Neuron (in vitro differentiated cells): Measurements from ENCODE around the gene RAPGEF2.
A peak's percentile ranks its signal among the peaks of the same experiment; 100 is the strongest.
"Not testable (repeated sequence)": the region's sequence is repeated elsewhere in the genome, so short reads cannot be mapped to it uniquely, and the experiment has no call there.

Experiments used
- H2AFZ ChIP-seq: one replicate; pipeline ENCODE4 v1.6.1; 2013; ENCODE audit warnings: low read depth, mild to moderate bottlenecking, inconsistent platforms, low read length, moderate library complexity
- H3K27me3 ChIP-seq: one replicate; pipeline ENCODE4 v1.6.1; 2013; ENCODE audit warnings: low read length; ENCODE audit not compliant: insufficient read depth
- H3K36me3 ChIP-seq: one replicate; pipeline ENCODE4 v1.6.1; 2013; ENCODE audit warnings: low read length; ENCODE audit not compliant: insufficient read depth
- H3K4me1 ChIP-seq: one replicate; pipeline ENCODE4 v1.6.1; 2013; ENCODE audit warnings: low read length; ENCODE audit not compliant: insufficient read depth
- H3K4me3 ChIP-seq: 2 replicates; pipeline ENCODE4 v1.5.1; 2013; ENCODE audit warnings: mild to moderate bottlenecking, low read length, moderate library complexity
- H3K9me3 ChIP-seq: one replicate; pipeline ENCODE4 v1.6.1; 2013; ENCODE audit warnings: low read length

Gene RAPGEF2

DNA sequence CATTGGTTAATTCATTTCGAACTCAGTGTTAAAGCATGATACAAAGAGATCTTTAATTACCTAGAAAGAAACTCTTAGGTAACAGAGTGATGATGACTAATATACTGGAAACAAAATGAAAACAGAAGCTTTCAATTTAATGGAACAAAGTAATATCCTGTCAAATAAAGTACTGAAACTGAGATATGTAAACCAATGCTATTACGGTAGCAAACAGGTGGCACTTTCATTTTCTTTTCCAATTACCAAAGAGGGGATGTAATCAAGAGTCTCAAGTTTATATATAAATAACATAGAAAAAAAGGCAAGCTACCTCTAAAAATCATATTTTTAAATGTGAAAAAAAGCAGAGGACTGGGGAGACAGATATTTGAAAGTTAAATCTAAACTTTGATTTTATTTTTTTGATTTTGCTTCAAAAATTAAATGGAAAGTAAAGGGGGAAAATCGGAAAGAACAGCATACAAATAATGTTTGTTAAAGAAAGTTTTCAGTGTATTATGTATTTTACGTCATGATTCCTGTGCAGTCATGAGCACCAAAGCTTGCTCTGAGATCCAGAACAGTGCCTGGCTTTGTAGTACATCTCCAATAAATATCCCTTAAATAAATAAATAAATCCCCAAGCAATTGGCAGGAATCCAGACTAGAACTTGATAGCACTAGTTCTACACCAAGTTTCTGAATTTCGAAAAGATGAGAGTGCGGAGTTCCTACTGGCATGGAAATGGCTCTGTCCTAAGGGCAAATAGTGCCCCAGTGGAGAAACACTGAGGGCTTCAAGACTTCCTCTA is 25.0 kb upstream of the RAPGEF2 start:
- Histone ChIP-seq H2AFZ (no peak overlapping the region), H3K9me3 (no peaks in the 10 kb centered on the region)

DNA sequence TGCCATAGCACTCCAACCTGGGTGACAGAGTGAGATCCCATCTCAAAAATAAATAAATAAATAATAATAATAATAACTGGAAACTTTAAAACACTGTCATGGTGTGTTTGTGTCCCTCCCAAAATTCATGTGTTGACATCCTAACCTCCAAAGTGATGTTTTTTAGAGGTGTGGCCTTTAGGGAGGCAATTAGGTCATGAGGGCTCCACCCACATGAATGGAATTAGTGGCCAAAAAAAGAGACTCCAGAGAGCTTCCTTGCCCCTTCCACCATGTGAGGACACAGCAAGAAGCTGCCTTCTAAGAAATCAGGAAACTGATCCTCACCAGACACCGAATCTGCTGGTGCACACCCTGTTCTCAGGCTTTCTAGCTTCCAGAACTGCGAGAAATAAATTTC is 23.8 kb upstream of the RAPGEF2 start:
- no peaks in the 10 kb centered on the region for H3K9me3 ChIP-seq
- H3K27me3 ChIP-seq = no peaks in the 10 kb centered on the region
- H3K4me3 ChIP-seq = no peak overlapping the region
- no peaks in the 10 kb centered on the region for H3K36me3 ChIP-seq
- H3K4me1 ChIP-seq = no peaks in the 10 kb centered on the region
- no peak overlapping the region for H2AFZ ChIP-seq

More for the DNA sequence above, 25.0 kb upstream of the RAPGEF2 start:
- Histone ChIP-seq H3K4me3 (no peak overlapping the region), H3K36me3 (no peaks in the 10 kb centered on the region), H3K27me3 (no peaks in the 10 kb centered on the region), H3K4me1 (no peaks in the 10 kb centered on the region)

DNA sequence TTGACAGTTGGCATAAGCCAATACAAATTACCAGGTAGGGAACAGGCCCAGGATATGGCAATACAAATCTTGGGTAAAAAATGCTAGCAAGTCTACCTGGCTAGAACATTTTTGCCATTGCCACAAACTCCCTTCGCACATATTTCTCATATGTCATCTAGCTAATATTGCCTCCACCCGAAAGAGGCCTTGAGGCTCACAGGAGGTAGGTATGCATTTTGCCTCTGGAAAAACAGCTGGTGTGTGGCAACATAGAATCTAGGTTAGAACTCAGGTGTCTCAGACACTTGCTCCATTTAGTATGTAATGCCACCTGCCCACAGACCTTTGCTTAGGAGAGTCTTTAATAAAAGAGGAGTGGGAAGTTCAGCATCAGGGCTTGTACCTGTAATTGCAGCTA is 16.3 kb upstream of the RAPGEF2 start:
- Histone ChIP-seq H2AFZ (no peak overlapping the region), H3K4me3 (no peak overlapping the region)

DNA sequence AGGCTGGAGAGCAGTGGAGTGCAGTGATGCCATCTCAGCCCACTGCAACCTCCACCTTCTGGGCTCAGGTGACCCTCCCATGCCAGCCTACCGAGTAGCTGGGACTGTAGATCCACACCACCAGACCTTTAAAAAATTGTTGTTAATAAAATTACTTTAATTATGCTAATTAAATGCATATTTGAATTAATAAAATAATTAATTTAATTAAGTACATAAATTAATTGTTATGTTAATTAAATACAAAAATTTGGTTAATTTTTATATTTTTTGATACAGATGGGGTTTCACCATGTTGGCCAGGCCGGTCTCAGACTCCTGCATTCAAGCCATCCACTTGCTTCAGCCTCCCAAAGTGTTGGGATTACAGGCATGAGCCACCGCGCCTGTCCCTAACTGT is 12.6 kb upstream of the RAPGEF2 start:
- Histone ChIP-seq H3K4me3 (no peak overlapping the region), H3K4me1 (no peaks in the 10 kb centered on the region), H3K36me3 (no peaks in the 10 kb centered on the region), H2AFZ (no peak overlapping the region), H3K27me3 (no peaks in the 10 kb centered on the region), H3K9me3 (no peaks in the 10 kb centered on the region)

More for the DNA sequence above, 16.3 kb upstream of the RAPGEF2 start:
- H3K27me3 ChIP-seq = no peaks in the 10 kb centered on the region
- H3K9me3 ChIP-seq = no peaks in the 10 kb centered on the region
- H3K36me3 ChIP-seq = no peaks in the 10 kb centered on the region
- no peaks in the 10 kb centered on the region for H3K4me1 ChIP-seq

DNA sequence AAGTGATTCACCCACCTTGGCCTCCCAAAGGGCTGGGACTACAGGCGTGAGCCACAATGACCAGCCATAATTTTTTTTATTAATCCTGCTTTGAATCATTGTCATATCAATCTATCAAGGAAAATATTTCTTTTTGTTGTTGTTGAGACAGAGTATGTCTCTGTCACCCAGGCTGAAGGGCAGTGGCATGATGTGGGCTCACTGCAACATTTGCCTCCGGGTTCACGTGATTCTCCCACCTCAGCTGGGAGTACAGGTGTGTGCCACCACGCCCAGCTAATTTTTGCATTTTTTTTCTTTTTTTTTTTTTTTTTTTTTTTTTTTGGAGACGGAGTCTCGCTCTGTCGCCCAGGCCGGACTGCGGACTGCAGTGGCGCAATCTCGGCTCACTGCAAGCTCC is 8.7 kb upstream of the RAPGEF2 start:
- H3K4me3 ChIP-seq, H2AFZ ChIP-seq, H3K9me3 ChIP-seq, H3K36me3 ChIP-seq, H3K4me1 ChIP-seq, H3K27me3 ChIP-seq: not testable (repeated sequence)

DNA sequence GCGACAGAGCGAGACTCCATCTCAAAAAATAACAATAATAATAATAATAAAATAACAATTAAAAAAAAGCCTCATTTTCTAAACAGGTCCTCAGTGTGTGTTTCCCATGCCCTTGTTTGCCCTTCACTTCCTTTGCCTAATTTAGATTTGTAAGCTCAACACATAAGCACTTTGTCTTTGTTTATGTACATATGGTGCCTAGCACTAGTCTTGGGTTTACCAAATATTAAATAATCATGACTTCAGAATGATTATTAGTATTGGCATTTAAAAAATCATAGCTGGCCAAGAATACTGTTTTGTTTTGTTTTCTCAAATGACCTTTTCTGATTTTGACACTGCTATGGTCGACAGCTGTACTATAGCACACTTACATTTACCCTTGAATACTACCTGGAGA is 6.4 kb upstream of the RAPGEF2 start:
- Histone ChIP-seq H3K4me1 (peaks cover 3% of the 10 kb centered on the region), H3K9me3 (no peaks in the 10 kb centered on the region), H3K4me3 (no peak overlapping the region), H3K36me3 (no peaks in the 10 kb centered on the region), H3K27me3 (no peaks in the 10 kb centered on the region), H2AFZ (no peak overlapping the region)

DNA sequence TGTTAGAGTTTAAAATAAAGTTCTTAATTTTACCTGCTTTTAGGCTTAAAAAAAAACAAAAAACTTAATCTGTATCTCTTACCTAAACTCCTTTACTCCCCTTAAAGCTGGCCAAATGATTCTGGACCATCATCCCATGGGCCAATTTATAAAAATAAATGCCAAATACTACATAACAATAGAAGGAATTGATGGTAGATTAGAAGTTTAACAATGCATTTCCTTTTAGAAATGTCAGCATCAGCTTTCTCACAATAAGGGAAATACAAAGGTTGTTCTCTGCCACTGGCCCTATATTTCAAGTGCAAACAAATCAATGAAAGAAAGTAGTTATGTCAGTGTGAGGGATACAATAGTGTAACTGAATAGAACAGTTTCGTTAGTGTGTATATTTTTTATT is 5.7 kb upstream of the RAPGEF2 start:
- H2AFZ ChIP-seq = no peak overlapping the region
- no peaks in the 10 kb centered on the region for H3K9me3 ChIP-seq
- peaks cover 9% of the 10 kb centered on the region for H3K4me1 ChIP-seq
- no peaks in the 10 kb centered on the region for H3K36me3 ChIP-seq
- H3K4me3 ChIP-seq = no peak overlapping the region
- no peaks in the 10 kb centered on the region for H3K27me3 ChIP-seq

DNA sequence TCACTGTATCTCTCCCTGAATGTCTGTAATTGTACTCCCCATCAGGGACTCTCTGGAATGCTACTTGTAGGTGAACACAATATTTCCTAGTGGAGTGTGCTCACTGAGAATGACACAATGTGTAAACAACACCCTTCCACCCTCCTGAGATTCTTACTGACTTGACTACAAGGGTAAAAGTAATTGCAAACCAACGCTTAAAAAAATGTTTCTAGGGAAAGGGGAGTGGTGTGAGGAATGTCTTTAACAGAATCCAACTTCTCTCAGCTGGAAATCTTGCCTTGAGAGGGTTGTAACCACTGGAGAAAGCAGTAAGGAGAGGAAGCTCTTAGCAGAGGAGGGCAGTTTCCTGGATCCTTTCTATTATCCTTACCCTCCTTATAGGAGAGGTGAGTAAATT is 5.1 kb upstream of the RAPGEF2 start:
- Histone ChIP-seq H2AFZ (no peak overlapping the region), H3K4me1 (peaks cover 12% of the 10 kb centered on the region), H3K4me3 (no peak overlapping the region), H3K36me3 (no peaks in the 10 kb centered on the region), H3K9me3 (no peaks in the 10 kb centered on the region), H3K27me3 (no peaks in the 10 kb centered on the region)

DNA sequence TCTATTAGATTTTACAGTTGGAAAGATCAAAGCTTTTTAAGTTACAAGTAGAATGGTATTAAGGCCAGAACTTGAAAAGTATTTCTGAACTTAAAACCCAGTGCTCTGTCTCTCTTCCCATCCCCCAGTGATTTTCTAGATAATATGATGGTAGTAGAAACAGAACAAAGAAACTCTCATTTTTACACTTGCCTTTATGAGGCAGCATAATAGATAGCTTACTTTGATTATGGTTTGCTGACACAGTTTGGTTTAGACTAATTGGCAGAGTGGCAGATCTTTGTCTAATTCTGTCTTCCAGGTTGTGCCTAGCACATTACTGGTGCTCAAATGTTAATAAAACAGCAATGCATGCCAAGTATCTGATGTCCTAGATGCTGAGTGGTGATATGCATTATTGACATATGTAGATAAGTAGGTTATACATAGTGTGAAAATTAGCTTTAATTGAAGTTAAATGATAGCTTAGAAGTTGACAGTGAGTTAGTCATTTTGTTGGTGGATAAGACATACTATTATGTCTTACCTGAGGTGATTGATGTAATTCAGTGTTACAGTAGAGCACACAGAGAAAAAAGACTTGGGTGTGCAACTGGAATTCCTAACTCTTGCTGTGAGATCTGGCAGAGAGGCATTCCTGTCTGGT is 4.3 kb upstream of the RAPGEF2 start:
- Histone ChIP-seq H3K27me3 (no peaks in the 10 kb centered on the region), H3K36me3 (no peaks in the 10 kb centered on the region), H3K4me3 (no peak overlapping the region), H3K9me3 (no peaks in the 10 kb centered on the region), H2AFZ (no peak overlapping the region), H3K4me1 (peaks cover 12% of the 10 kb centered on the region)

DNA sequence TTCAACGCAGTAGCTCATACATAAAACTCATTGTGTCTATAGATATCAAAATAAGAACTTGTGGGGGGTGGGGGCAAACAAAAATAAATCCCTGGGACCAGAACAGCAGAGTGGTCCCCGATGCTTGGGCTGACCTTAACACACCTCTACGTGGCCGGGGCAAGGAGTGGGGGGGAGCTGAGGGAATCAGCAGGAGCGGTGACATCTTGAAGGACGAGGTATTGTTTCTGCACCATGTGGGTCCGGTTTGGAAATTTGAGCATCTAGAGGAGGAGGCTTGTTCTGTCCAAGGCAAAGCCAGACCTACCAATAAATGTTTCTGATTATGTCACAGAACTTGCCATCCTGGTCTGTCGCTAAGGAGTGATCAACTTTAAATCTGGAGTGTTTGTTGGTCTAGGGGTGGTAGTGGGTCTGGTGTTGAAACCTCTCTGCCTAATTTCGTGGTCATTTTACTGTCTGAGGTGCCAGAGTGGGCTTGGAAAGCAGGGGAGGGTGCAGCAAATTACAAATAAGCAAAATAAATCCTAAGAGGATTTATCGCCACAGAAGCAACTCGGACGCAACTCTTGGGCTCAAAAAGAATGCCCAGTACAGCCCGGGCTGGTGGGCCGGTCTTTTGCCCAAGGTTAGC is 774 bp upstream of the RAPGEF2 start:
- Histone ChIP-seq H2AFZ (peak overlapping the region; percentile 97), H3K4me3 (peak overlapping the region; percentile 61), H3K4me1 (peaks cover 28% of the 10 kb centered on the region), H3K27me3 (no peaks in the 10 kb centered on the region), H3K9me3 (no peaks in the 10 kb centered on the region), H3K36me3 (no peaks in the 10 kb centered on the region)

DNA sequence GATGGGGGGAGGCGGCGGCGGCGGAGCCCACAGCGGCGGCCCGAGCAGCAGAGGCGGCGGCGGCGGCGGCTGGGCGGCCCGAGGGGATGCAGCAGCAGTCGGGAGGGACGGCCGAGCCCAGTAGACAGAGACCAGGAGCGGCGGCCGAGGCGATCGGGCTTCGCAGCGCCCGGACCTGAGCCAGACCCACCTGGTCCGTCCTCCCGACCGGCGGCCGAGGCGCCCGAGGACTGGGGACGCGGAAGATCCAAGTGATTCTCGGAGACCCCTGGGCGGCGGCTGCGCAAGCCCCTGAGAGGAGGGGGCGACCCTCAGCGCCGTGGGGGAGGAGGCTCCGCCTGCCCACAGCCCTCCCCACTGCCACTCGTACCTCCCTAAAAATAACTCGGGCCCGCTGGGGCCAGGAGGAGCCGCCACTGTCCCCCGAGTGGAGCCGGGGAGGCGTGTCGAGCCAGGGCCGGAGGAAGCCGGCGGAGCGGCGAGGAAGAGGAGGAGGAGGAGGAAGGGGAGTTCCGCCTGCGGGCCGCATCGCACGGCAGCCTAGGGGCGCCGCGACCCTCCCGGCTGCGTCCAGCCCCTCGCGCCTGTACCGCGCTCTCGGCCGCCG is 608 bp downstream of the RAPGEF2 start:
- H3K36me3 ChIP-seq = no peaks in the 10 kb centered on the region
- peaks cover 25% of the 10 kb centered on the region for H3K4me1 ChIP-seq
- peak overlapping the region; percentile 61 for H3K4me3 ChIP-seq
- H2AFZ ChIP-seq = no peak overlapping the region
- no peaks in the 10 kb centered on the region for H3K27me3 ChIP-seq
- no peaks in the 10 kb centered on the region for H3K9me3 ChIP-seq

DNA sequence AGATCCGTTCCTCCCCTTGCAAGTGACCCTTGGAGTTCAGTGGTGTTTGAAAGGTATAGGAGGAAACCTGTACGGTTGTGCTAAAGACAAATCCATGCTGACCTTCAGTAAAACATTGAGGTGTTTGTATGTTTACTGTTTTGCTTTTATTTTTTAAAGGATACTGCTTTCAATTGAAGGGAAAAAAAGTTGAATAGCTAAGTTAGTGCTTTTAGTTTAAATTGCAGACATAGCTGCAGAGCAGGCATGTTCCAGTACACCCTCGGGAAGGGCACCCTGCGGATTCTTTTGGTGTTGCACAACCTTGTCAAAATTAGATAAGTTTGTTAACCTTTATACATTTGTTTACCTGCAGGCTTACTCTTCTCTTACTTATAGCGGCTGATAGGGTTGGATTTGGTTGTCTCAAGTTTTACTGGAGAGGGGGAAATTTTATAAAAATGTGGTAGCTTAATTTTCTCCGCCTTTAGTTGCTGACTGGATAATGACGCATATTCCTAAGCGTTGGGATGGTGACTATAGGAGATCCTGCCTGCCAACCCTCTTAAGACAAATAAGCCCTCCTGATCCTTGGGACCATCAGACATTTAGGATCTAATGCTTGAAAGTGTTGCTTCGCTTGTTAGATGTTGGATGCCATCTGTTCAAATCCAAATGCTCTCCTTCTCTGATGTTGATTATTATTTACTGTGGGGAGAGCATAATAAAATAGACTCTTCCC is 2.0 kb downstream of the RAPGEF2 start:
- H3K4me3 ChIP-seq = peak overlapping the region; percentile 61
- H3K9me3 ChIP-seq = no peaks in the 10 kb centered on the region
- H2AFZ ChIP-seq = no peak overlapping the region
- H3K36me3 ChIP-seq = no peaks in the 10 kb centered on the region
- H3K27me3 ChIP-seq = no peaks in the 10 kb centered on the region
- H3K4me1 ChIP-seq = peaks cover 25% of the 10 kb centered on the region
